ENCODE measurements around the gene PRKCA.

Gene PRKCA

DNA sequence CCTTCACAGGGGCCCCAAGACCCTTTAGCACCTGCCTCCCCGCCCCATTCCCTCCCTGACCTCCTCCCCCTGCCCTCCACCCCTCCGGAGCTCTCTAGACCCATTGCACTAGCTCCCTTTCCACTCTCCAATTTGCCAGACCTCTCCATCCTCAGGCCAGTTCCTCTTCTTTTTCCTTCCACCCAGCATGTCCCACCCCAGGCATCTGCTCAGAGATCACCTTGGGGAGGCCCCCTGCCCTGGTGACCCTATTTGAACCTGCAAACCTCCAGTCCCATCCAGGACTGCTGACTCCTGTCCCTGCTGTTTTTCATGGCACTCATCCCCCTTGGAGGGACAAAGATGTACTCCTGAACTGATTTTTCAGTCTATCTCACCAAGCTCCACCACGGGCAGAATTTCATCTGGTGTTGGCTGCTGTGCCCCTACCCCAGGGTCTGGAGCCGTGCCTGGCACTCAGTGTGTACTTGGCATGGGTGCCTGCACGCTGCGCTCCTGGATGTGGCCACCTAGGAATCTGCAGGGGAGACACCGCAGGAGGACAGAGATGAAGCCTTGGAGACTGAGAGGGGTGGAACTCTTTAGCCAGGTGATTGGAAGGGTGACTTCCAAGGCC, 446.9 kb downstream of the PRKCA start:
- TF ChIP-seq OSR1 (CRISPR knock-in tag; IDR thresholded peaks at IDR 0.05): no peak
- no peak for TF ChIP-seq TOX (CRISPR knock-in tag; IDR thresholded peaks at IDR 0.05; ENCODE audit: borderline replicate concordance)
- no peak for TF ChIP-seq RARB (CRISPR knock-in tag; IDR thresholded peaks at IDR 0.05)
- TF ChIP-seq, protein P1, sequence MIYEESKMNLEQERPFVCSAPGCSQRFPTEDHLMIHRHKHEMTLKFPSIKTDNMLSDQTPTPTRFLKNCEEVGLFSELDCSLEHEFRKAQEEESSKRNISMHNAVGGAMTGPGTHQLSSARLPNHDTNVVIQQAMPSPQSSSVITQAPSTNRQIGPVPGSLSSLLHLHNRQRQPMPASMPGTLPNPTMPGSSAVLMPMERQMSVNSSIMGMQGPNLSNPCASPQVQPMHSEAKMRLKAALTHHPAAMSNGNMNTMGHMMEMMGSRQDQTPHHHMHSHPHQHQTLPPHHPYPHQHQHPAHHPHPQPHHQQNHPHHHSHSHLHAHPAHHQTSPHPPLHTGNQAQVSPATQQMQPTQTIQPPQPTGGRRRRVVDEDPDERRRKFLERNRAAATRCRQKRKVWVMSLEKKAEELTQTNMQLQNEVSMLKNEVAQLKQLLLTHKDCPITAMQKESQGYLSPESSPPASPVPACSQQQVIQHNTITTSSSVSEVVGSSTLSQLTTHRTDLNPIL (CRISPR knock-in tag; IDR thresholded peaks at IDR 0.05; ENCODE audit: low read depth): no peak
- no peak for TF ChIP-seq PPARA (CRISPR knock-in tag; IDR thresholded peaks at IDR 0.05; ENCODE audit: borderline replicate concordance)
- no peak for TF ChIP-seq TCF4 (CRISPR knock-in tag; IDR thresholded peaks at IDR 0.05; ENCODE audit: borderline replicate concordance)
- TF ChIP-seq ZC3H10 (CRISPR knock-in tag; IDR thresholded peaks at IDR 0.05): no peak
- TF ChIP-seq, protein P2, sequence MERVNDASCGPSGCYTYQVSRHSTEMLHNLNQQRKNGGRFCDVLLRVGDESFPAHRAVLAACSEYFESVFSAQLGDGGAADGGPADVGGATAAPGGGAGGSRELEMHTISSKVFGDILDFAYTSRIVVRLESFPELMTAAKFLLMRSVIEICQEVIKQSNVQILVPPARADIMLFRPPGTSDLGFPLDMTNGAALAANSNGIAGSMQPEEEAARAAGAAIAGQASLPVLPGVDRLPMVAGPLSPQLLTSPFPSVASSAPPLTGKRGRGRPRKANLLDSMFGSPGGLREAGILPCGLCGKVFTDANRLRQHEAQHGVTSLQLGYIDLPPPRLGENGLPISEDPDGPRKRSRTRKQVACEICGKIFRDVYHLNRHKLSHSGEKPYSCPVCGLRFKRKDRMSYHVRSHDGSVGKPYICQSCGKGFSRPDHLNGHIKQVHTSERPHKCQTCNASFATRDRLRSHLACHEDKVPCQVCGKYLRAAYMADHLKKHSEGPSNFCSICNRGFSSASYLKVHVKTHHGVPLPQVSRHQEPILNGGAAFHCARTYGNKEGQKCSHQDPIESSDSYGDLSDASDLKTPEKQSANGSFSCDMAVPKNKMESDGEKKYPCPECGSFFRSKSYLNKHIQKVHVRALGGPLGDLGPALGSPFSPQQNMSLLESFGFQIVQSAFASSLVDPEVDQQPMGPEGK (CRISPR knock-in tag; IDR thresholded peaks at IDR 0.05; ENCODE audit: borderline replicate concordance): no peak
- no peak for TF ChIP-seq BACH2 (CRISPR knock-in tag; IDR thresholded peaks at IDR 0.05; ENCODE audit: borderline replicate concordance)
- TF ChIP-seq GLIS3 (CRISPR knock-in tag; IDR thresholded peaks at IDR 0.05): no peak
- no peak for TF ChIP-seq CSDC2 (CRISPR knock-in tag; IDR thresholded peaks at IDR 0.05)
- TF ChIP-seq, protein P3, sequence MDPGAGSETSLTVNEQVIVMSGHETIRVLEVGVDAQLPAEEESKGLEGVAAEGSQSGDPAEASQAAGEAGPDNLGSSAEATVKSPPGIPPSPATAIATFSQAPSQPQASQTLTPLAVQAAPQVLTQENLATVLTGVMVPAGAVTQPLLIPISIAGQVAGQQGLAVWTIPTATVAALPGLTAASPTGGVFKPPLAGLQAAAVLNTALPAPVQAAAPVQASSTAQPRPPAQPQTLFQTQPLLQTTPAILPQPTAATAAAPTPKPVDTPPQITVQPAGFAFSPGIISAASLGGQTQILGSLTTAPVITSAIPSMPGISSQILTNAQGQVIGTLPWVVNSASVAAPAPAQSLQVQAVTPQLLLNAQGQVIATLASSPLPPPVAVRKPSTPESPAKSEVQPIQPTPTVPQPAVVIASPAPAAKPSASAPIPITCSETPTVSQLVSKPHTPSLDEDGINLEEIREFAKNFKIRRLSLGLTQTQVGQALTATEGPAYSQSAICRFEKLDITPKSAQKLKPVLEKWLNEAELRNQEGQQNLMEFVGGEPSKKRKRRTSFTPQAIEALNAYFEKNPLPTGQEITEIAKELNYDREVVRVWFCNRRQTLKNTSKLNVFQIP (CRISPR knock-in tag; IDR thresholded peaks at IDR 0.05; ENCODE audit: borderline replicate concordance, low read depth): no peak
- TF ChIP-seq ZNF70 (CRISPR knock-in tag; IDR thresholded peaks at IDR 0.05): no peak
- no peak for TF ChIP-seq ZNF565 (CRISPR knock-in tag; conservative IDR thresholded peaks at IDR 0.05; ENCODE audit: low read depth)
- TF ChIP-seq SNAI2 (CRISPR knock-in tag; IDR thresholded peaks at IDR 0.05): no peak
- no peak for TF ChIP-seq ARNTL (CRISPR knock-in tag; IDR thresholded peaks at IDR 0.05; ENCODE audit: borderline replicate concordance, low read depth)
- no peak for ATAC-seq

DNA sequence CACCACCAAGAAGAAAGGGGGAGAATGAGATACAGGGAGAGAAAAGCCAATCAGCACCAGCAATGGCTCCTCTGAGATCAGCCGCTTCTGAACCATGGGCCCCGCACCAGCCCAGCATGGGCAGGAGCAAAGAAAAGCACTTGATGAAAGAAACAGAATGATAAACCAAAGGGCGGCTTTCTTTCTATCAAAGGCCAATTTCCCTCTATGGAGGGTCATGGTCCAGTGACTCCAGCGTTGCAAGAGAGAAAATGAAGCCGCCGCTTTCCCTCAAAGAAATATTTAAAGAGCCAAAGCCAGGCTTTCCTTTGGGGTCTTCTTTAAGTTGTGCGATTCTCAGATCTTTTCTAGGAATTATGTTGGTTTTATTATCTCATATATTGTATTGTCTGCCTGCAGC, 447.7 kb downstream of the PRKCA start:
- TF ChIP-seq ZNF565 (CRISPR knock-in tag; conservative IDR thresholded peaks at IDR 0.05; ENCODE audit: low read depth) (no peak), OSR1 (CRISPR knock-in tag; IDR thresholded peaks at IDR 0.05) (no peak), CSDC2 (CRISPR knock-in tag; IDR thresholded peaks at IDR 0.05) (no peak), TOX (CRISPR knock-in tag; IDR thresholded peaks at IDR 0.05; ENCODE audit: borderline replicate concordance) (no peak), PPARA (CRISPR knock-in tag; IDR thresholded peaks at IDR 0.05; ENCODE audit: borderline replicate concordance) (no peak), ZC3H10 (CRISPR knock-in tag; IDR thresholded peaks at IDR 0.05) (no peak), SNAI2 (CRISPR knock-in tag; IDR thresholded peaks at IDR 0.05) (no peak), GLIS3 (CRISPR knock-in tag; IDR thresholded peaks at IDR 0.05) (no peak), BACH2 (CRISPR knock-in tag; IDR thresholded peaks at IDR 0.05; ENCODE audit: borderline replicate concordance) (no peak), ESRRG (CRISPR knock-in tag; IDR thresholded peaks at IDR 0.05) (no peak), TCF4 (CRISPR knock-in tag; IDR thresholded peaks at IDR 0.05; ENCODE audit: borderline replicate concordance) (no peak), ZFP30 (CRISPR knock-in tag; IDR thresholded peaks at IDR 0.05) (no peak), ZNF70 (CRISPR knock-in tag; IDR thresholded peaks at IDR 0.05) (no peak)
- TF ChIP-seq, protein P4, sequence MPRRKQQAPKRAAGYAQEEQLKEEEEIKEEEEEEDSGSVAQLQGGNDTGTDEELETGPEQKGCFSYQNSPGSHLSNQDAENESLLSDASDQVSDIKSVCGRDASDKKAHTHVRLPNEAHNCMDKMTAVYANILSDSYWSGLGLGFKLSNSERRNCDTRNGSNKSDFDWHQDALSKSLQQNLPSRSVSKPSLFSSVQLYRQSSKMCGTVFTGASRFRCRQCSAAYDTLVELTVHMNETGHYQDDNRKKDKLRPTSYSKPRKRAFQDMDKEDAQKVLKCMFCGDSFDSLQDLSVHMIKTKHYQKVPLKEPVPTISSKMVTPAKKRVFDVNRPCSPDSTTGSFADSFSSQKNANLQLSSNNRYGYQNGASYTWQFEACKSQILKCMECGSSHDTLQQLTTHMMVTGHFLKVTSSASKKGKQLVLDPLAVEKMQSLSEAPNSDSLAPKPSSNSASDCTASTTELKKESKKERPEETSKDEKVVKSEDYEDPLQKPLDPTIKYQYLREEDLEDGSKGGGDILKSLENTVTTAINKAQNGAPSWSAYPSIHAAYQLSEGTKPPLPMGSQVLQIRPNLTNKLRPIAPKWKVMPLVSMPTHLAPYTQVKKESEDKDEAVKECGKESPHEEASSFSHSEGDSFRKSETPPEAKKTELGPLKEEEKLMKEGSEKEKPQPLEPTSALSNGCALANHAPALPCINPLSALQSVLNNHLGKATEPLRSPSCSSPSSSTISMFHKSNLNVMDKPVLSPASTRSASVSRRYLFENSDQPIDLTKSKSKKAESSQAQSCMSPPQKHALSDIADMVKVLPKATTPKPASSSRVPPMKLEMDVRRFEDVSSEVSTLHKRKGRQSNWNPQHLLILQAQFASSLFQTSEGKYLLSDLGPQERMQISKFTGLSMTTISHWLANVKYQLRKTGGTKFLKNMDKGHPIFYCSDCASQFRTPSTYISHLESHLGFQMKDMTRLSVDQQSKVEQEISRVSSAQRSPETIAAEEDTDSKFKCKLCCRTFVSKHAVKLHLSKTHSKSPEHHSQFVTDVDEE (CRISPR knock-in tag; IDR thresholded peaks at IDR 0.05): no peak
- TF ChIP-seq, protein P5, sequence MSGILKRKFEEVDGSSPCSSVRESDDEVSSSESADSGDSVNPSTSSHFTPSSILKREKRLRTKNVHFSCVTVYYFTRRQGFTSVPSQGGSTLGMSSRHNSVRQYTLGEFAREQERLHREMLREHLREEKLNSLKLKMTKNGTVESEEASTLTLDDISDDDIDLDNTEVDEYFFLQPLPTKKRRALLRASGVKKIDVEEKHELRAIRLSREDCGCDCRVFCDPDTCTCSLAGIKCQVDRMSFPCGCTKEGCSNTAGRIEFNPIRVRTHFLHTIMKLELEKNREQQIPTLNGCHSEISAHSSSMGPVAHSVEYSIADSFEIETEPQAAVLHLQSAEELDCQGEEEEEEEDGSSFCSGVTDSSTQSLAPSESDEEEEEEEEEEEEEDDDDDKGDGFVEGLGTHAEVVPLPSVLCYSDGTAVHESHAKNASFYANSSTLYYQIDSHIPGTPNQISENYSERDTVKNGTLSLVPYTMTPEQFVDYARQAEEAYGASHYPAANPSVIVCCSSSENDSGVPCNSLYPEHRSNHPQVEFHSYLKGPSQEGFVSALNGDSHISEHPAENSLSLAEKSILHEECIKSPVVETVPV (CRISPR knock-in tag; IDR thresholded peaks at IDR 0.05): no peak
- no peak for ATAC-seq
